Stimulated activated naive CD4-positive, alpha-beta T cell treated with Interleukin-2 at 50 U/mL for 16 hours (primary cell): ENCODE data around the gene EBF4.
A peak's percentile ranks its signal among the peaks of the same experiment; 100 is the strongest.

Experiments used
- DNase-seq: peaks from one replicate; lab custom pipeline; 2025; lab: John Stamatoyannopoulos, UW

Gene EBF4

GRCh38 chr20:2745060-2745910 lies 52.7 kb downstream of the EBF4 start:
- DNase-seq: no peak

DNA sequence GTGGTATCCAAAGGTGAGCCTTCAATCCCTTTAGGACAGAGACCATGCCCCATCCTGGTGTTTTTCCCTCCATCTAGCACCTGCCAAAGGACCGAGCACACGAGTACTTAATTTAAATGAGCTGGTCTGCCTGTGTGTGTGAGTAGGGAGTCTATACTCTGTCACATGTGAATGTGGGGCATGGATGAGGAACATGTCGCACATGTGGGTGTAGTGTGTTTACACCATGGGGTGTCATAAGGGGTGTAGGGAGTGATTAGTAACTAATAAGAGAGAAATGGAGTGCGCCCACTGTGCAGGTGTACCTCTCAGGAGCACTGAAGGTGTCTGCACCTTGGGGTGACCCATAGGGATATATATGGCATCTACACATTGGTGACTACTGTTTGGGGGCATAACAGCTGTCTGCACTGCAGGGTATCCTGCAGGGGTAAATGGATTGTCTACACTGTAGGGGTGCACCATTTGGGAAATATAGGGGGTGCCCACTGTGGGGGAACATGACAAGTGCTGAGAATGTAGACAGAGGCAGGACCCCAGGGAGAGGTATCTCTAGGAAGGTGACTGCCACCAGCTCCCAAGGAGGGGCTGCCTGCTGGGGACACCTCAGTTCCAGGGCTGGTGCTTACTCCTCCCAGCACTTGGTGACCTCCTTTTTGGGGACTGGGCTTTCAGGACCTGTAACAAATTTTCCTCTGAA lies 53.5 kb downstream of the EBF4 start:
- no peak for DNase-seq

DNA sequence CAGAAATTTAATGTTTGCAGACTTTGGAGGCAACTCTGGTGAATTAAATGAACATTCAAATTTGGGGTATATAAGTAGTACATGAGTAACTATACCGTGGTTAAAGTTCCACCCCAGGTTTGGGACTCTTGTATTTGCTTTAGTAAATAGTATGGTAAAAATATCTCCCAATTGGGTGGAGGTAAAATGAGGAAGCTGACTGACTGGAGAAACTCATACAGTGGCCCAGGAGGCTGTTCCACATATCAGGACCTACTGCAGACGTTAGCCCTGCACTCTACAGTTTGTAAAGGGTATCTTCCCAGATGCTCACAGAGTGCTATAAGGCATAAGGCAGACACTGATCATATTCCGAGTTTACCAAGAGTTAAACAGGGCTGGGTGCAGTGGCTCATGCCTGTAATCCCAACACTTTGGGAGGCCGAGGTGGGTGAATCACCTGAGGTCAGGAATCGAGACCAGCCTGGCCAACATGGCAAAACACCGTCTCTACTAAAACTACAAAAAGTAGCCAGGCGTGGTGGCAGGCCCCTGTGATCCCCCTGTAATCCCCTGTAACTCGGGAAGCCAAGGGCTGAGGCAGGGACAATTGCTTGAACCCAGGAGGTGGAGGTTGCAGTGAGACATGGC lies 54.2 kb downstream of the EBF4 start:
- no peak for DNase-seq

GRCh38 chr20:2747676-2748235 lies 55.2 kb downstream of the EBF4 start:
- no peak for DNase-seq

DNA sequence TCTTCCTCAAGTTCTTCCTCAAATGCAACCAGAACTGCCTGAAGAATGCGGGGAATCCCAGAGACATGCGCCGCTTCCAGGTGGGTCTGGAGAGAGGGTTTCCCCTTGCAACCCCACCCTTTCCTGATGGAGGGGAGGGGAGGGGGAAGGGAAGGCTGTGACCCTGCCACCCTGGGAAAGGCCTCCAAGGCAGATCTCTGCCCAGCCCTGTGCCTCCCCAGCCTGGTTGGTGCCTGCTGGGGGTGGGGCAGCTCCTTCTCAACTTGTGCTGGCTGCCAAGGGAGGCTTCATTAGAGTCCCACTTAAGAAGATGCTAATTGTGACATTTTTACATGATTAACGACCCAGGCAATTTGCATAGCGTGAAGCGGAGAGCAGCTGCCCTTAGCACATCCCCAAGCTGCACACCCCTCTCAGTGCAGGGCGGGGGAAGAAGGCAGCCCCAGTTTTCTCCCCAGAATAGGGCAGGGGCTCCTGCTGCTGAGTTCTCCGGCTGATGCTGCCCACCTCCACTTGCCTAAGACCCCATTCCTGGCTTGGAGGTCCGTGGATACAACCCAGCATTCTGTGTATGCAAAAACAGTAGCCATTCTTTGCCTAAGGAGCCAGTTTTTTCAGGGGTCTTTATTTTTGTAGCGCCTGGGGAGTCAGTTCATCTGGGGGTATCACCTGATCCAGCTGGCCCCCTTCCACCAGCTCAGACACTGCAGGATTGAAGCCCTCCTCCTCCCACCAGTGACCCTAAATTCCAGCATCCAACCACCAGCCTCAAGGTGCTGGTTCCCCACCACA lies 56.2 kb downstream of the EBF4 start:
- DNase-seq: no peak

- no peak for DNase-seq
These were observed 56.9 kb downstream of the EBF4 start for GRCh38 chr20:2749343-2749950.

- no peak for DNase-seq
These were observed 57.4 kb downstream of the EBF4 start for GRCh38 chr20:2749951-2750490.

DNA sequence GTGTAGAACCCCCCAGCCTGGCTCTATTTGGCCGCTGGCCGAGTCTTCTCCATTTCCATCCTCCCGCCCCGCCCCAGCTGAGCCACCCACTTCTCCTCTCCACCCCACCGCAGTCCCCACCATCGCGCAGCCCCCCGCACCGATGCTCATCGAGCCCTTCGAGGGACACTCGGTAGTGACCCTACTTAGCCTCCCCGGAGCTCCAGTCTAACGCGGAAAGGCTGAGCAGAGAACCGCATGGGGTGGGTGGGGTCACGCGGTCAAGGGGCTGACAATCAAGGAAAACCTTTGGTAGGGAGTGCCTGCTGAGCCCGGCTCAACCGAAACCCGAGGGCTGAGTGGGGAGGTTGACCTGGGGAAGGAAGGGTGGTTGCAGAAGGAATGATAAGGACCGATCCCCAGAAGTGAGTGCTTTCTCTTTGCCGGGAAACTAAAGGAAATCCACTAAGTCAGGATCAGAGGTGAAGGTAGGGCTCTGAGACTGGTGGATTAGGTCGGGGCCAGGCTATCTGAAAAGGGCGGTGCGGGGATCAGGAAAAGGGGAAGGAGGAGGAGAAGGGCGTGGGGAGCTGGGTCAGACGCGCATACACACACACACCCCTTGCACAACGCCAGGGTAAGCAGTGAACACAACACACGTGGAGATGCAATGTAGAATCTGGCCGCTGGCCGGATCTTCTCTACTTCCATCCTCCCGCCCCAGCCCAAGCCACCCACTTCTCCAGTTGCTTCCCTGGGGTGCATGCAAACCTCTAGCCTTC lies 58.1 kb downstream of the EBF4 start:
- DNase-seq: no peak

DNA sequence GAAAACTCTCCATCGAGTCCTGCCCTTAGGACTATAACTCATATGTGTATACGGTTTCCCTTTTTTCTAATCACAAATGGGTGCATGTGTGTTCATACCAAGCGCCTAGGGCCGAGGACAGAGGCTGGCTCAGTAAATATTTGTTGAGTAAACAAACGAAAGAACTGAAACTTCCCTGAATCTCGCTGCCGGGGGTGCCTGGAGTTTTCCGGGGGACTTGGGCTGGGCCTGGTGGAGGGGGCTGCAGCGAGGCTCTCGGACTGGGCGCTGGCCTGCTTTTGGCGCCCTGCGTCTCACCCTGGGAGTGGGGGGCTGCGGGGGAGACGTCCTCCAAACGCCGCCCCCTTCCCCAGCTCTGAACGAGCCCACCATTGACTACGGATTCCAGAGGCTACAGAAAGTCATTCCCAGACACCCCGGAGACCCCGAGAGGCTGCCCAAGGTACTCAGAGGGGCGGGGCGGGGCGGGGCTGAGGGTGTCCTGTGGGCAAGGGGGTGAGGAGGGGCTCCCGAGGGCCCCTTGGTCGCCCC lies 58.8 kb downstream of the EBF4 start:
- no peak for DNase-seq

DNA sequence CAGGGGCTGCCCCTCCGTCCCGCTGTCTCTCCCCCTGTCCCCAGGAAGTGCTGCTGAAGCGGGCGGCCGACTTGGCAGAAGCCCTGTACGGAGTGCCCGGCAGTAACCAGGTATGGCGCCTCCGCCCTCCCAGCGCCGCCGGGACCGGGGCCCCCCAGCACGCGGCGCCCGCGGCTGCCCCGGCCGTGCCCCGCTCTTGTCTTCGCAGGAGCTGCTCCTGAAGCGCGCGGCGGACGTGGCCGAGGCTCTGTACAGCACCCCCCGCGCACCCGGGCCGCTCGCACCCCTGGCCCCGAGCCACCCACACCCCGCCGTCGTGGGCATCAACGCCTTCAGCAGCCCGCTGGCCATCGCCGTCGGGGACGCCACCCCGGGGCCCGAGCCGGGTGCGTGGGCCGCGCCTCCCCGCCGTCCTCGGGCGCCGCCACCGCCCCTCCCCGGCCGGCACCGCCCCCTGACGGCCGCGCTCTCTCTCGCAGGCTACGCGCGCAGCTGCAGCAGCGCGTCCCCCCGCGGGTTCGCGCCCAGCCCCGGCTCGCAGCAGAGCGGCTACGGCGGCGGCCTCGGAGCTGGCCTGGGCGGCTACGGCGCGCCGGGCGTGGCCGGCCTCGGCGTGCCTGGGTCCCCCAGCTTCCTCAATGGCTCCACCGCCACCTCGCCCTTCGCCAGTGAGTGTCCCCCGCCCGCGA lies 59.4 kb downstream of the EBF4 start:
- peak; percentile 49 for DNase-seq

DNA sequence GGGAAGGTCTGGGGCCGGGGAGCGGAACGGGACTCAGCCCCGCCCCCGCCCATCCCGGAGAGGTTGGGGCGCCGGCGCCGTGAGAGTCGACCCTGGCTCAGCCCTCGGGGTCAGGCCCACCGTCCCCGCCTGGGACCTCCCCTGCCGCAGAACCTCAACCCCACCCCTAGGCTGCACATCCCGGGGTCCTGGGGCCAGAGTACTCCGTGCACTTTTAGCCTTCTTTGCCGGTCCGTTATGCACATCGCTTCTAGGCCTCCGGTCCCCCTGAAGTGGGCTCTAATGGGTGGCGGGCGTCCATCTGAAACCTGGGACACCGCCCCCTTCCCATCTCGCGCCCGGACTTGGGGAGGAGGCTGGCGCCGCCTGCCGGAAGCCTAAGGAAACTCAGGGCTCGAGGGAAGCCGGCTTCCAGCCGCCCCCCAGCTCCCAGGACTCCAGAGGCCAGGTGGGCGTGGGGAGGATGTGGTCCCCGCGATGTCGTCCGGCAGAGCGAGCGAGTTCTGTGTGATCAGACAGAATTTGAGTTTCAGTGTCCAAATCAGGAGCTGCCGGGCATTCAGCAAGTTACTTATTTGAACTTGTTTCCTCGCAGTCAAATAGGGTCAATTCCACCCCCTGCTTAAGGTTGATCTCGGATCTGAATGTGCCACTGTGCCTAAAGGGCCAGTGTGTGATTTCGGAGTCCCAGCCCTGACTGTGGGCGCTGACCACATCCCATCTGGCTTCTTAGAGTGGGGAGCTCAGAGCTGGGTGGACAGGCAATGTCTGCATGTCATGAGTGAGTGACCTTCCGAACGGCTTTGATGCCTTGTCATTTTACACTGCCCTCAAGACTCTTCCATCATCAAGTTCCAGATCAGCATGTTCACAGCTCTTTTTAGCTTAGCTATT lies 60.2 kb downstream of the EBF4 start:
- peak; percentile 24 for DNase-seq

- no peak for DNase-seq
These were observed 61.0 kb downstream of the EBF4 start for GRCh38 chr20:2753461-2754040.

GRCh38 chr20:2754424-2754823 lies 61.8 kb downstream of the EBF4 start:
- no peak for DNase-seq

DNA sequence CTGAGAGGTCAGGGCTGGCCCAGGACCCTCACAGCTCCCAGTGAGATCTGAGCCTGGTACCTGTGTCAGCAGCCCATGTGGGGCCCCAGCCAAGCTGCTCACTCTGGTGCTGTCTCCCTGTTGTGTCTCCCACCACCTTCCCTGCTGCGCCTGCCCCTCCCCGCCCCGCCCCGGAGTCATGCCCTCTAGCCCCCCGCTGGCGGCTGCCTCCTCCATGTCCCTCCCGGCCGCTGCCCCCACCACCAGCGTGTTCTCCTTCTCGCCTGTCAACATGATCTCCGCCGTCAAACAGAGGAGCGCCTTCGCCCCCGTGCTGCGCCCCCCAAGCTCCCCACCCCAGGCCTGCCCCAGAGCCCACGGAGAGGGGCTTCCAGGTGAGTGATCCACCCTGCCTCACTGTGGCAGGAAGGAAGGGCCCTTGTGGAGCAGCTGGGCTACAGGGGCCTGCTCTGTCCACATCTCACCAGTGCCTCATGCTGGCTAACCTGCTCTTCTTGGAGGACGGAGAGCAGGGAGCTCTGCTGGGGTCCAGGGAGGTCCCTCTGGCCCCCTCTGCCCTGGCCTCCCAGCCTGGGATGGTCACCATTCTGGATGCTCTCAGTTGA lies 63.0 kb downstream of the EBF4 start:
- DNase-seq: no peak

- DNase-seq: no peak
These were observed 63.6 kb downstream of the EBF4 start for GRCh38 chr20:2756056-2756611.

DNA sequence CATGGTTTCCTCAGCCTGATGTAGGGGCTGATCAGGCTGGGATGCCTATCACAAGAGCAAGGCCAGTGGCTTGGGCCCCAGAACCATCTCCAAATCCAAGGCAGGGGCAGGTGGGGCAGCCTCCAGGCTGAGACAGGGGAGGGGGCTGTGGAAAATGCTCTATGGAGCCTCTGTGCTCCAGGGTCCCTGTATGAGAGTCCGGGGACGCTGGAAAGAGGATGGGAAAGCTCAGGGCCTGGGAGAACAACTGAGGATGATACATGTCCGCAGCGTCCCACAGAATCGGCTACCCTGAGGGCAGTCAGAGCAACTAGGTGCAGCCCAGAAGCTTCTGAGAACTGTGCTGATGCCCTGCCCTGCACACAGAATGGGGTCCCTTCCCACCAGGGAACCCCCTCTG lies 64.4 kb downstream of the EBF4 start:
- DNase-seq: no peak

- no peak for DNase-seq
These were observed 65.4 kb downstream of the EBF4 start for GRCh38 chr20:2757969-2758368.
